Caco-2 (cell line): ENCODE measurements around the gene SMYD1. TPM values are rescaled to one million over a fixed set of nuclear protein-coding genes. Genes with fewer than 3 reads are reported as not detected.

Experiments used
- BruUV-seq: library from RNA; stranded (reverse); fragments of 400-500 nt; replicated peaks from 2 replicates; lab custom pipeline; 2021; lab: Mats Ljungman, UMichigan
- CTCF ChIA-PET: fragments of 300-600 bp; sonication (Branson Sonifier 250); formaldehyde crosslinking; loops from one replicate; lab custom pipeline; 2022; ENCODE audit warnings: antibody characterized with exemption; lab: Charles Lee
- POLR2A ChIA-PET: fragments of 300-600 bp; sonication (Branson Sonifier 250); formaldehyde crosslinking; loops from one replicate; lab custom pipeline; 2022; ENCODE audit warnings: antibody characterized with exemption; lab: Charles Lee
- DNase-seq, 2 experiments: peaks; one replicate each; pipeline versions ENCODE4 v3.0.0 to v3.0.0-alpha.2; 2020 to 2022
- H3K27me3 ChIP-seq: replicated peaks from 2 replicates; pipeline ENCODE4 v1.6.0; 2011; ENCODE audit warnings: low read length; ENCODE audit not compliant: control insufficient read depth, insufficient read depth
- H3K36me3 ChIP-seq: 2 replicates; pipeline ENCODE4 v1.5.1; 2011; ENCODE audit warnings: low read length; ENCODE audit not compliant: control insufficient read depth, insufficient read depth
- H3K4me1 ChIP-seq: fragments of 250-450 bp; sonication (Bioruptor Pico); 2 replicates; pipeline ENCODE4 v1.5.1; 2020; ENCODE audit warnings: mild to moderate bottlenecking
- H3K4me3 ChIP-seq: 2 replicates; pipeline ENCODE4 v1.5.1; 2011; ENCODE audit warnings: low read depth, mild to moderate bottlenecking, control low read depth, low read length
- H3K9me3 ChIP-seq: fragments of 250-450 bp; sonication (Bioruptor Pico); 2 replicates; pipeline ENCODE4 v1.5.1; 2020; ENCODE audit warnings: mild to moderate bottlenecking, moderate library complexity
- H3K27ac Mint-ChIP-seq: one replicate; pipeline ENCODE4 v1.8.0; 2022; ENCODE audit warnings: mixed read lengths; ENCODE audit not compliant: unreplicated experiment
- H3K27me3 Mint-ChIP-seq: one replicate; pipeline ENCODE4 v1.8.0; 2022; ENCODE audit warnings: mixed read lengths; ENCODE audit not compliant: insufficient read depth, unreplicated experiment
- H3K36me3 Mint-ChIP-seq: one replicate; pipeline ENCODE4 v1.8.0; 2022; ENCODE audit warnings: mild to moderate bottlenecking, mixed read lengths; ENCODE audit not compliant: insufficient read depth, unreplicated experiment
- H3K4me1 Mint-ChIP-seq: one replicate; pipeline ENCODE4 v1.8.0; 2022; ENCODE audit warnings: low read depth, mixed read lengths; ENCODE audit not compliant: unreplicated experiment
- H3K4me3 Mint-ChIP-seq: one replicate; pipeline ENCODE4 v1.8.0; 2022; ENCODE audit warnings: mild to moderate bottlenecking, moderate library complexity, mixed read lengths; ENCODE audit not compliant: unreplicated experiment
- H3K9me3 Mint-ChIP-seq: one replicate; pipeline ENCODE4 v1.8.0; 2022; ENCODE audit warnings: mixed read lengths; ENCODE audit not compliant: unreplicated experiment
- CTCF ChIP-seq, 2 experiments: fragments of 200-600 bp in 1 of 2; IDR thresholded peaks; 1 replicate in 1 of 2; 2 replicates in 1 of 2; pipeline versions ENCODE4 v1.5.1 to v1.8.0; 2011 to 2022; ENCODE audit warnings: antibody characterized with exemption in 1 of 2, control low read depth in 1 of 2, inconsistent platforms in 1 of 2, low read depth in 1 of 2, low read length in 1 of 2, mild to moderate bottlenecking in 1 of 2, moderate library complexity in 1 of 2; ENCODE audit not compliant: insufficient read depth in 1 of 2, severe bottlenecking in 1 of 2, unreplicated experiment in 1 of 2
- intact Hi-C: fragments of 100-400 bp; cut with micrococcal nuclease; formaldehyde crosslinking; loops from one replicate; pipeline ENCODE4 v1.10.0; 2022; ENCODE audit not compliant: unreplicated experiment
- total RNA-seq: library from RNA; stranded (reverse); gene quantifications from 2 replicates; pipeline ENCODE4 v1.2.3, GENCODE V29; 2022

Gene SMYD1
- total RNA-seq, 1 experiment from 2014 or later: not detected

GRCh38 chr2:88077080-88077479 is 9.5 kb downstream of the SMYD1 start:
- Histone ChIP-seq H3K4me1 (no peaks in the 10 kb centered on the region), H3K36me3 (no peaks in the 10 kb centered on the region), H3K27me3 (no peaks in the 10 kb centered on the region), H3K9me3 (peaks cover 6% of the 10 kb centered on the region; the same call in 1 of the 2 replicates), H3K4me3 (no peak overlapping the region)
- H3K27me3 Mint-ChIP-seq: no peaks in the 10 kb centered on the region
- H3K9me3 Mint-ChIP-seq: no peaks in the 10 kb centered on the region
- no peak for DNase-seq
- no peak overlapping the region for H3K4me3 Mint-ChIP-seq
- ChIA-PET CTCF (no interaction called here), POLR2A (no interaction called here)
- no TSS peak for BruUV-seq
- intact Hi-C loops: no loop called here
- no peaks in the 10 kb centered on the region for H3K4me1 Mint-ChIP-seq
- TF ChIP-seq CTCF (IDR thresholded peaks at IDR 0.05; ENCODE audit: insufficient read depth in 1 of 2, low read depth in 1 of 2, low read length in 1 of 2, severe bottlenecking in 1 of 2, unreplicated experiment in 1 of 2): no peak
- no peak overlapping the region for H3K27ac Mint-ChIP-seq
- no peaks in the 10 kb centered on the region for H3K36me3 Mint-ChIP-seq

DNA sequence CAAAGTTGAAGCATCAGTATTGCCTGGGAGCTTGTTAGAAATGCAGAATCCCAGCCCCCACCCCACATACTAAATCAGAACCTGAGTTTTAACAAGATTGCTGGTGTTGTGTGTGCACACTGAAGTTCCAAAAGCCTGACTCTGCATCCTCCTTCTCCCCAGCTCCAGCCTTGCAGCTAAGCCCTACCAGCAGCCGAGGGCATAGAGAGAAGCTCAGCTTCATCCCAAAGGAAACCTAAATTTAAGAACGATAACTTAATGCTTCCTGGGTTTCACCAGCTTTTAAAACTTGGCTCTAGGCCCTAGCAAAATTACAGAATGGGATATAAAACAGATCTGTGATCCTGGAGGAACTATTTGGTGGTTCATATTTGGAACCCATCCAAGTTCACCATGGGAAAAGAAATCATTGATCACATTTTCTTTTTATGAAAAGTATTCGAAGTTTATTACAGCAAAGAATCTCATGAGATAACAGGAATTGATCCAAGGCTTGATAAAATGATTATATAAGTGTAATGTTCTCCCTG is 11.1 kb downstream of the SMYD1 start:
- no peak overlapping the region for H3K27ac Mint-ChIP-seq
- BruUV-seq: no TSS peak
- intact Hi-C loops: no loop called here
- Histone ChIP-seq H3K27me3 (no peaks in the 10 kb centered on the region), H3K9me3 (peaks cover 5% of the 10 kb centered on the region; the same call in 1 of the 2 replicates), H3K36me3 (no peaks in the 10 kb centered on the region), H3K4me3 (no peak overlapping the region), H3K4me1 (no peaks in the 10 kb centered on the region)
- no peak for DNase-seq
- H3K4me1 Mint-ChIP-seq: no peaks in the 10 kb centered on the region
- no peaks in the 10 kb centered on the region for H3K36me3 Mint-ChIP-seq
- no peak overlapping the region for H3K4me3 Mint-ChIP-seq
- ChIA-PET CTCF (interaction anchor here (1.5 kb wide), 1 partner anchor 18 kb away, joined by 5 read pairs; no protein-coding TSS in a partner anchor), POLR2A (no interaction called here)
- no peaks in the 10 kb centered on the region for H3K9me3 Mint-ChIP-seq
- H3K27me3 Mint-ChIP-seq: no peaks in the 10 kb centered on the region
- TF ChIP-seq CTCF (IDR thresholded peaks at IDR 0.05; ENCODE audit: insufficient read depth in 1 of 2, low read depth in 1 of 2, low read length in 1 of 2, severe bottlenecking in 1 of 2, unreplicated experiment in 1 of 2): no peak

GRCh38 chr2:88080545-88080944 is 12.9 kb downstream of the SMYD1 start:
- H3K9me3 ChIP-seq: no peaks in the 10 kb centered on the region
- ChIA-PET CTCF (no interaction called here), POLR2A (no interaction called here)
- H3K4me1 Mint-ChIP-seq: no peaks in the 10 kb centered on the region
- intact Hi-C loops: no loop called here
- H3K9me3 Mint-ChIP-seq: no peaks in the 10 kb centered on the region
- H3K36me3 Mint-ChIP-seq: no peaks in the 10 kb centered on the region
- no peaks in the 10 kb centered on the region for H3K27me3 Mint-ChIP-seq
- no peaks in the 10 kb centered on the region for H3K36me3 ChIP-seq
- H3K4me1 ChIP-seq: no peaks in the 10 kb centered on the region
- H3K4me3 Mint-ChIP-seq: no peak overlapping the region
- no peak for DNase-seq
- H3K4me3 ChIP-seq: no peak overlapping the region
- no peak overlapping the region for H3K27ac Mint-ChIP-seq
- BruUV-seq: no TSS peak
- H3K27me3 ChIP-seq: no peaks in the 10 kb centered on the region
- no peak for TF ChIP-seq CTCF (IDR thresholded peaks at IDR 0.05; ENCODE audit: insufficient read depth in 1 of 2, low read depth in 1 of 2, low read length in 1 of 2, severe bottlenecking in 1 of 2, unreplicated experiment in 1 of 2)
